Measurements from ENCODE around the gene IL4R. TPM values are rescaled to one million over a fixed set of nuclear protein-coding genes. Genes with fewer than 3 reads are reported as not detected.

IL4R gene
- polyA plus RNA-seq, 1 donor from 2014 or later = 0.07 TPM

DNA sequence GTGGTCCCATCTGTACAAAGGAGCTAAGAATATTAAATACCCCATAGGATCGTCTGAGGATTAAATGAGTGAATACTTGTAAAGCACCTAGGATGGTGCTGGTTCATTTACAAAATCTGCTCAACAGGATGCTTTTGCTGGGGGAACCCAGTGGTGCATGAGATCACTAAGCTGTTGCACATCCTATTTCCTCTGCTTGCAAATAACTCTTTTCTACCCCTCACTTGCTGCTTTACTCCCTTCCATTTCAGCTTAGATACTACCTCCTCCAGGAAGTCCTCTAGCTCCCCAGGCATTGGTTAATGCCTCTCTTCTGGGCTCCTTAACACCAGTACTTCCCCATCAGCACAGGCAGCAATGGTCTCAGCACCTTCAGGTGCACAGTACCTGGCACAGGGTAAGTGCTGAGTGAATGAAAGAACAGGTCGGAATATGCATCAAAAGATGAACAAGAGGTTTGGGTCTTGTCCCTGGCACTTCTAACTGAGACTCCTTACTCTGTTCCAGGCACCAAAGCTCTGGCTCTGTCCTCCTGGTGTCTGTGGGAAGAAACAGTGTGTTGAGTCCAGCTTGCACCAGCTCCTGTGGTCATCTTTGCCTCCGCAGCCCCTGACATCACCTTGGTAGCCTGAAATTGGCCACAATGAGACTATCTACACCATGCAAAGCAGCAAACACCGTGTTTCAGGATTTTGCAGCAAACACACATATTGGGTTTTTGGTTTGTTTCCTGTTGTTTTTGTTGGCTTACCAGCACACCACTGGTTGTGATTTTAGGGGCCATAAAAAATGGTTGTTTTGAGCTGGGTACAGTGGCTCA lies 64.1 kb downstream of the IL4R start:
- no peak overlapping the region for H3K4me3 ChIP-seq (ENCODE audit: low read length)
- no peaks in the 10 kb centered on the region for H3K79me2 ChIP-seq (replicated peaks; ENCODE audit: insufficient read depth, low read length)
- H3F3A ChIP-seq (ENCODE audit: insufficient read depth, low read length, poor library complexity, severe bottlenecking) = no peaks in the 10 kb centered on the region
- H3K4me2 ChIP-seq (ENCODE audit: low read length) = no peak overlapping the region
- H3K27ac ChIP-seq (ENCODE audit: low read length) = no peak overlapping the region
- H3K36me3 ChIP-seq (ENCODE audit: insufficient read depth, low read length) = no peaks in the 10 kb centered on the region
- no peak for TF ChIP-seq EP300 (conservative IDR thresholded peaks at IDR 0.05; ENCODE audit: poor library complexity, severe bottlenecking)
- TF ChIP-seq, protein P1, sequence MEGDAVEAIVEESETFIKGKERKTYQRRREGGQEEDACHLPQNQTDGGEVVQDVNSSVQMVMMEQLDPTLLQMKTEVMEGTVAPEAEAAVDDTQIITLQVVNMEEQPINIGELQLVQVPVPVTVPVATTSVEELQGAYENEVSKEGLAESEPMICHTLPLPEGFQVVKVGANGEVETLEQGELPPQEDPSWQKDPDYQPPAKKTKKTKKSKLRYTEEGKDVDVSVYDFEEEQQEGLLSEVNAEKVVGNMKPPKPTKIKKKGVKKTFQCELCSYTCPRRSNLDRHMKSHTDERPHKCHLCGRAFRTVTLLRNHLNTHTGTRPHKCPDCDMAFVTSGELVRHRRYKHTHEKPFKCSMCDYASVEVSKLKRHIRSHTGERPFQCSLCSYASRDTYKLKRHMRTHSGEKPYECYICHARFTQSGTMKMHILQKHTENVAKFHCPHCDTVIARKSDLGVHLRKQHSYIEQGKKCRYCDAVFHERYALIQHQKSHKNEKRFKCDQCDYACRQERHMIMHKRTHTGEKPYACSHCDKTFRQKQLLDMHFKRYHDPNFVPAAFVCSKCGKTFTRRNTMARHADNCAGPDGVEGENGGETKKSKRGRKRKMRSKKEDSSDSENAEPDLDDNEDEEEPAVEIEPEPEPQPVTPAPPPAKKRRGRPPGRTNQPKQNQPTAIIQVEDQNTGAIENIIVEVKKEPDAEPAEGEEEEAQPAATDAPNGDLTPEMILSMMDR (IDR thresholded peaks at IDR 0.05; ENCODE audit: poor library complexity, severe bottlenecking) = no peak
- TF ChIP-seq MXI1 (conservative IDR thresholded peaks at IDR 0.05; ENCODE audit: poor library complexity, severe bottlenecking) = no peak
- no peak for TF ChIP-seq POLR2AphosphoS5 (IDR thresholded peaks at IDR 0.05)
- no peak for TF ChIP-seq EZH2 (IDR thresholded peaks at IDR 0.05; ENCODE audit: borderline replicate concordance, insufficient read depth, low read length, poor library complexity, severe bottlenecking)
- TF ChIP-seq TAF1 (IDR thresholded peaks at IDR 0.05; ENCODE audit: low read depth) = no peak
- TF ChIP-seq, protein P2, sequence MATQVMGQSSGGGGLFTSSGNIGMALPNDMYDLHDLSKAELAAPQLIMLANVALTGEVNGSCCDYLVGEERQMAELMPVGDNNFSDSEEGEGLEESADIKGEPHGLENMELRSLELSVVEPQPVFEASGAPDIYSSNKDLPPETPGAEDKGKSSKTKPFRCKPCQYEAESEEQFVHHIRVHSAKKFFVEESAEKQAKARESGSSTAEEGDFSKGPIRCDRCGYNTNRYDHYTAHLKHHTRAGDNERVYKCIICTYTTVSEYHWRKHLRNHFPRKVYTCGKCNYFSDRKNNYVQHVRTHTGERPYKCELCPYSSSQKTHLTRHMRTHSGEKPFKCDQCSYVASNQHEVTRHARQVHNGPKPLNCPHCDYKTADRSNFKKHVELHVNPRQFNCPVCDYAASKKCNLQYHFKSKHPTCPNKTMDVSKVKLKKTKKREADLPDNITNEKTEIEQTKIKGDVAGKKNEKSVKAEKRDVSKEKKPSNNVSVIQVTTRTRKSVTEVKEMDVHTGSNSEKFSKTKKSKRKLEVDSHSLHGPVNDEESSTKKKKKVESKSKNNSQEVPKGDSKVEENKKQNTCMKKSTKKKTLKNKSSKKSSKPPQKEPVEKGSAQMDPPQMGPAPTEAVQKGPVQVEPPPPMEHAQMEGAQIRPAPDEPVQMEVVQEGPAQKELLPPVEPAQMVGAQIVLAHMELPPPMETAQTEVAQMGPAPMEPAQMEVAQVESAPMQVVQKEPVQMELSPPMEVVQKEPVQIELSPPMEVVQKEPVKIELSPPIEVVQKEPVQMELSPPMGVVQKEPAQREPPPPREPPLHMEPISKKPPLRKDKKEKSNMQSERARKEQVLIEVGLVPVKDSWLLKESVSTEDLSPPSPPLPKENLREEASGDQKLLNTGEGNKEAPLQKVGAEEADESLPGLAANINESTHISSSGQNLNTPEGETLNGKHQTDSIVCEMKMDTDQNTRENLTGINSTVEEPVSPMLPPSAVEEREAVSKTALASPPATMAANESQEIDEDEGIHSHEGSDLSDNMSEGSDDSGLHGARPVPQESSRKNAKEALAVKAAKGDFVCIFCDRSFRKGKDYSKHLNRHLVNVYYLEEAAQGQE (IDR thresholded peaks at IDR 0.05; ENCODE audit: borderline replicate concordance) = no peak
- no peak for TF ChIP-seq RAD21 (conservative IDR thresholded peaks at IDR 0.05)
- TF ChIP-seq SMC3 (conservative IDR thresholded peaks at IDR 0.05; ENCODE audit: poor library complexity) = no peak
- no peaks in the 10 kb centered on the region for H3K9me2 ChIP-seq (ENCODE audit: insufficient read depth, low read length)
- H3K9me3 ChIP-seq (ENCODE audit: low read length) = no peaks in the 10 kb centered on the region
- no peaks in the 10 kb centered on the region for H3K27me3 ChIP-seq (ENCODE audit: insufficient read depth, low read depth, low read length)
- no peak overlapping the region for H3K9ac ChIP-seq (ENCODE audit: low read length)
- no peak overlapping the region for H2AFZ ChIP-seq (ENCODE audit: low read depth, low read length)
- H4K20me1 ChIP-seq (ENCODE audit: insufficient read depth) = no peaks in the 10 kb centered on the region

DNA sequence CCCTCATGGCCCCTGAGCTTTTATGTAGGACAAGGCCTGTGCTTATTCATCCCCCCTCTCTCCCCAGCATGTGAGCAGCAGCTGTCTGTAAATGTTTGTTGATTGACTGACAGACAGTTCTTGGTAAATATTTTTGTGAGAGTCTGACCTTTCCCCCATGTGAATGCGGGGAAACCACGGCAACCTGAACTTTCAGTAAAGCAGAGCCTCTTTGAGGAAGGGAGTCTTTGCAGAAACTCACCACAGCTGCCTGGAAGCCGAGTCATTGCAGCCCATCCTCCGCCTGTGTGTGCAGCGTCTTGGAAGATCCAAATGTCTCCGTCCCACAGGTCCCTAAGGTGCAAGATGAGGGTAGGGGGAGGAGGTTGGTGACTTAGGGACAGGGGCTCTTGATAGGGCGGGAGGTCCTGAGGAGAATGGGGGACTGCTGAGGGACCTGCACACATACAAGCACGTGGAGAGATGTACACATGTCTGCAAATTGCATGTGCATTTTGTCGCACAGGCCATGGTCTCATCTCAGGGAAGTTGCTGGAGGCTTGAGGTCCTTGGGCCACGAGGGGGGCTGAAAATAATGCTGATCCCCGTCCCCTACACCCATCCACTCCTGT lies 65.2 kb downstream of the IL4R start:
- Histone ChIP-seq H3K27me3 (ENCODE audit: insufficient read depth, low read depth, low read length) (no peaks in the 10 kb centered on the region), H3K27ac (ENCODE audit: low read length) (no peak overlapping the region), H2AFZ (ENCODE audit: low read depth, low read length) (no peak overlapping the region), H3K4me2 (ENCODE audit: low read length) (no peak overlapping the region), H3K4me3 (ENCODE audit: low read length) (no peak overlapping the region), H3K9ac (ENCODE audit: low read length) (no peak overlapping the region), H3K36me3 (ENCODE audit: insufficient read depth, low read length) (no peaks in the 10 kb centered on the region), H3K9me3 (ENCODE audit: low read length) (peaks cover 2% of the 10 kb centered on the region), H3K79me2 (replicated peaks; ENCODE audit: insufficient read depth, low read length) (no peaks in the 10 kb centered on the region), H4K20me1 (ENCODE audit: insufficient read depth) (no peaks in the 10 kb centered on the region), H3K9me2 (ENCODE audit: insufficient read depth, low read length) (no peaks in the 10 kb centered on the region), H3F3A (ENCODE audit: insufficient read depth, low read length, poor library complexity, severe bottlenecking) (no peaks in the 10 kb centered on the region)
- TF ChIP-seq TAF1 (IDR thresholded peaks at IDR 0.05; ENCODE audit: low read depth) = no peak
- TF ChIP-seq EP300 (conservative IDR thresholded peaks at IDR 0.05; ENCODE audit: poor library complexity, severe bottlenecking) = no peak
- TF ChIP-seq, protein P1 (IDR thresholded peaks at IDR 0.05; ENCODE audit: poor library complexity, severe bottlenecking) = no peak
- TF ChIP-seq, protein P2 (IDR thresholded peaks at IDR 0.05; ENCODE audit: borderline replicate concordance) = no peak
- TF ChIP-seq RAD21 (conservative IDR thresholded peaks at IDR 0.05) = no peak
- no peak for TF ChIP-seq SMC3 (conservative IDR thresholded peaks at IDR 0.05; ENCODE audit: poor library complexity)
- TF ChIP-seq MXI1 (conservative IDR thresholded peaks at IDR 0.05; ENCODE audit: poor library complexity, severe bottlenecking) = no peak
- no peak for TF ChIP-seq EZH2 (IDR thresholded peaks at IDR 0.05; ENCODE audit: borderline replicate concordance, insufficient read depth, low read length, poor library complexity, severe bottlenecking)
- TF ChIP-seq POLR2AphosphoS5 (IDR thresholded peaks at IDR 0.05) = no peak
